Colonic mucosa (tissue), 4 donors: ENCODE measurements around the gene SELENOT. TPM values are rescaled to one million over a fixed set of nuclear protein-coding genes. Genes with fewer than 3 reads are reported as not detected.

ENCODE experiments used
- DNase-seq: peaks from one replicate; pipeline ENCODE4 v3.0.0-alpha.2; 2020
- H3K27ac ChIP-seq: fragments of 200-600 bp; one replicate; pipeline ENCODE4 v1.8.0; 2021
- H3K27me3 ChIP-seq: fragments of 200-600 bp; one replicate; pipeline ENCODE4 v1.8.0; 2021
- H3K36me3 ChIP-seq: fragments of 200-600 bp; one replicate; pipeline ENCODE4 v1.8.0; 2021
- H3K4me1 ChIP-seq: fragments of 200-600 bp; one replicate; pipeline ENCODE4 v1.8.0; 2021; ENCODE audit warnings: mild to moderate bottlenecking
- H3K4me3 ChIP-seq: fragments of 200-600 bp; one replicate; pipeline ENCODE4 v1.8.0; 2021
- H3K9ac ChIP-seq, 2 donors: one replicate each; pipeline ENCODE4 v1.7.0; 2013; ENCODE audit warnings: control low read depth in 2 of 2, low read depth in 2 of 2, low read length in 2 of 2
- H3K9me3 ChIP-seq: fragments of 200-600 bp; one replicate; pipeline ENCODE4 v1.8.0; 2021
- CTCF ChIP-seq: fragments of 200-600 bp; IDR thresholded peaks from one replicate; pipeline ENCODE4 v1.8.0; 2022; ENCODE audit warnings: antibody characterized with exemption, mild to moderate bottlenecking
- intact Hi-C: fragments of 100-400 bp; cut with DNase I; formaldehyde crosslinking; loops from one replicate; pipeline ENCODE4 v1.14.1; 2022
- total RNA-seq, 2 donors: library from RNA; stranded (reverse); fragmentation: NEBNext Ultra II Directional in 1 of 2; extraction: Animal tissue kit (Norgen Biotek cat#: 25700) in 1 of 2; gene quantifications; one replicate each; pipeline ENCODE4 v1.2.1, GENCODE V29; 2021
- donor health status: healthy.
- donor health status: DM: no; HTN: no; CAD: no.
- donor health status: DM: no; HTN: no; CAD: no.

The SELENOT gene
- total RNA-seq, 2 donors from 2014 or later, result 114 to 117 TPM

DNA sequence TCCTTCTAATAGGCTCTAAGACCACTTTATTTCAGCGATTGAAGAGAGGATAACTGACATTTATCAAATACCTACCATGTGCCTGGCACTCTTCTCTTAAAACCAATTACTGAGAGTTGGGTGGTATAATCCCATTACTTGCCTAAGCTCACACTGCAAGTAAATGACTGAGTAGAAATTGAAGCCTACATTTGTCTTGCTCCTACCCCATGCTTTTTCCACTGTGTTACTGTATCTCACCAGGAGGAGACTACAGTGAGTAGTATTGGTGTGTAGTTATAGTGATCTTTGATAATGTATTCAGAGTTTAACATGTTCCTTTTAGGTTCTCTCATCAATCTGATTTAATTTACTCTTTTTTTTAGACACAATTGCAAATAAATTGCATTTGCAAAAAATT lies 35.8 kb upstream of the SELENOT start:
- no peaks in the 10 kb centered on the region for H3K27me3 ChIP-seq
- DNase-seq, result no peak
- H3K4me1 ChIP-seq, result no peaks in the 10 kb centered on the region
- TF ChIP-seq CTCF, result no peak
- intact Hi-C loops, result no loop called here
- no peak overlapping the region for H3K9ac ChIP-seq
- H3K27ac ChIP-seq, result no peak overlapping the region
- no peaks in the 10 kb centered on the region for H3K9me3 ChIP-seq
- no peak overlapping the region for H3K4me3 ChIP-seq
- H3K36me3 ChIP-seq, result peaks cover 16% of the 10 kb centered on the region

DNA sequence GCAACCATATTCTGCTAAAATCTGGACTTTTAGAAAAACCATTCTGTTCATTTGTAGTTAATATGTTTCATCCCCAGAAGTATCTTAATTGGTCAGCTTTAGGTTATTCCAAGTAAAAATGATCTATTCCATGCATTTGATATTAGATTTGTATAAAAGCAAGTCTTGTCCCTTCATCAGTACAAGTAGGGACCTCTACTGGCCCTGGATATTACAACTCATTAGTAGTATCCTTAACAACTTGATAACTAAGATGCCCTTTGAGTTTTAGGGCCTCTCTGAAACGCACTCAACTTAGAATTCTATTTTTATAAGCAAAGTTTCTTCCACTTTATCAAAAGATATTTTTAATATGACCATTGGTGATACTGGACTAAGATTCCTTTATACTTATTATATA lies 25.3 kb upstream of the SELENOT start:
- Histone ChIP-seq H3K9ac (no peak overlapping the region), H3K36me3 (peaks cover 9% of the 10 kb centered on the region), H3K4me1 (no peaks in the 10 kb centered on the region), H3K27me3 (no peaks in the 10 kb centered on the region), H3K27ac (no peak overlapping the region), H3K4me3 (no peak overlapping the region), H3K9me3 (no peaks in the 10 kb centered on the region)
- intact Hi-C loops, result no loop called here
- TF ChIP-seq CTCF, result no peak
- no peak for DNase-seq

- Histone ChIP-seq H3K4me3 (no peak overlapping the region), H3K4me1 (no peaks in the 10 kb centered on the region), H3K27ac (no peak overlapping the region), H3K36me3 (peaks cover 11% of the 10 kb centered on the region), H3K27me3 (no peaks in the 10 kb centered on the region), H3K9ac (no peak overlapping the region), H3K9me3 (no peaks in the 10 kb centered on the region)
- intact Hi-C loops, result no loop called here
- TF ChIP-seq CTCF, result no peak
- DNase-seq, result no peak
Measured at GRCh38 chr3:150581174-150581573, 21.9 kb upstream of the SELENOT start.

GRCh38 chr3:150582620-150583019 lies 20.5 kb upstream of the SELENOT start:
- peaks cover 11% of the 10 kb centered on the region for H3K36me3 ChIP-seq
- no peak for TF ChIP-seq CTCF
- H3K4me3 ChIP-seq, result no peak overlapping the region
- DNase-seq, result no peak
- intact Hi-C loops, result no loop called here
- no peak overlapping the region for H3K9ac ChIP-seq
- no peak overlapping the region for H3K27ac ChIP-seq
- H3K4me1 ChIP-seq, result no peaks in the 10 kb centered on the region
- H3K9me3 ChIP-seq, result no peaks in the 10 kb centered on the region
- no peaks in the 10 kb centered on the region for H3K27me3 ChIP-seq

GRCh38 chr3:150583028-150583427 lies 20.1 kb upstream of the SELENOT start:
- intact Hi-C loops, result no loop called here
- no peak for TF ChIP-seq CTCF
- H3K9ac ChIP-seq, result no peak overlapping the region
- no peaks in the 10 kb centered on the region for H3K27me3 ChIP-seq
- H3K9me3 ChIP-seq, result no peaks in the 10 kb centered on the region
- H3K27ac ChIP-seq, result no peak overlapping the region
- H3K4me3 ChIP-seq, result no peak overlapping the region
- no peaks in the 10 kb centered on the region for H3K4me1 ChIP-seq
- peaks cover 11% of the 10 kb centered on the region for H3K36me3 ChIP-seq
- no peak for DNase-seq
